ENCODE results near the gene CHST12.

GRCh38 chr7:2435146-2435545, 31.7 kb downstream of the CHST12 start:
- TF ChIP-seq EZH2 (IDR thresholded peaks at IDR 0.05; ENCODE audit: borderline replicate concordance, control insufficient read depth, low read depth, low read length) (no peak), CHD1 (IDR thresholded peaks at IDR 0.05; ENCODE audit: low read depth, low read length) (no peak), E2F4 (IDR thresholded peaks at IDR 0.05; ENCODE audit: low read depth, low read length) (no peak), POLR2A (IDR thresholded peaks at IDR 0.05; ENCODE audit: low read depth, low read length) (no peak), HSF1 (IDR thresholded peaks at IDR 0.05; ENCODE audit: low read depth, low read length) (no peak), KAT2A (conservative IDR thresholded peaks at IDR 0.05; ENCODE audit: control insufficient read depth, low read depth, low read length) (no peak), CTCF (IDR thresholded peaks at IDR 0.05 in 2 of 3, conservative IDR thresholded peaks at IDR 0.05 in 1 of 3; ENCODE audit: control insufficient read depth in 2 of 3, extremely low read depth in 1 of 3, insufficient read depth in 1 of 3, low read depth in 3 of 3, low read length in 3 of 3) (no peak), SIX5 (IDR thresholded peaks at IDR 0.05; ENCODE audit: low read depth, low read length, severe bottlenecking) (no peak), JUNB (IDR thresholded peaks at IDR 0.05) (no peak), HDAC2 (IDR thresholded peaks at IDR 0.05) (no peak), ETV6 (conservative IDR thresholded peaks at IDR 0.05 in 1 of 2, IDR thresholded peaks at IDR 0.05 in 1 of 2; ENCODE audit: borderline replicate concordance in 1 of 2, low read depth in 1 of 2) (no peak), SMAD5 (IDR thresholded peaks at IDR 0.05; ENCODE audit: low read depth) (no peak), EGR1 (IDR thresholded peaks at IDR 0.05; ENCODE audit: borderline replicate concordance in 1 of 2, low read depth in 2 of 2, low read length in 2 of 2) (no peak), IRF3 (IDR thresholded peaks at IDR 0.05) (no peak)

All from GM12878 (cell line).